Gastrocnemius medialis (tissue), 4 donors: ENCODE data around the gene CHCHD10.

Experiments
- CTCF ChIP-seq, 5 experiments: fragments of 450-650 bp in 3 of 5; fragments of 200-600 bp in 2 of 5; sonication (generic) in 2 of 5; IDR thresholded peaks in 4 of 5; conservative IDR thresholded peaks in 1 of 5; 1 replicate in 4 of 5; 2 replicates in 1 of 5; pipeline ENCODE4 v1.5.1; 2016 to 2019; ENCODE audit warnings: antibody characterized with exemption in 5 of 5, mild to moderate bottlenecking in 3 of 5, moderate library complexity in 3 of 5
- POLR2A ChIP-seq, 2 donors: fragments of 450-650 bp; IDR thresholded peaks; one replicate each; pipeline ENCODE4 v1.6.1; 2017; ENCODE audit warnings: antibody characterized with exemption in 2 of 2, mild to moderate bottlenecking in 2 of 2, moderate library complexity in 2 of 2

DNA sequence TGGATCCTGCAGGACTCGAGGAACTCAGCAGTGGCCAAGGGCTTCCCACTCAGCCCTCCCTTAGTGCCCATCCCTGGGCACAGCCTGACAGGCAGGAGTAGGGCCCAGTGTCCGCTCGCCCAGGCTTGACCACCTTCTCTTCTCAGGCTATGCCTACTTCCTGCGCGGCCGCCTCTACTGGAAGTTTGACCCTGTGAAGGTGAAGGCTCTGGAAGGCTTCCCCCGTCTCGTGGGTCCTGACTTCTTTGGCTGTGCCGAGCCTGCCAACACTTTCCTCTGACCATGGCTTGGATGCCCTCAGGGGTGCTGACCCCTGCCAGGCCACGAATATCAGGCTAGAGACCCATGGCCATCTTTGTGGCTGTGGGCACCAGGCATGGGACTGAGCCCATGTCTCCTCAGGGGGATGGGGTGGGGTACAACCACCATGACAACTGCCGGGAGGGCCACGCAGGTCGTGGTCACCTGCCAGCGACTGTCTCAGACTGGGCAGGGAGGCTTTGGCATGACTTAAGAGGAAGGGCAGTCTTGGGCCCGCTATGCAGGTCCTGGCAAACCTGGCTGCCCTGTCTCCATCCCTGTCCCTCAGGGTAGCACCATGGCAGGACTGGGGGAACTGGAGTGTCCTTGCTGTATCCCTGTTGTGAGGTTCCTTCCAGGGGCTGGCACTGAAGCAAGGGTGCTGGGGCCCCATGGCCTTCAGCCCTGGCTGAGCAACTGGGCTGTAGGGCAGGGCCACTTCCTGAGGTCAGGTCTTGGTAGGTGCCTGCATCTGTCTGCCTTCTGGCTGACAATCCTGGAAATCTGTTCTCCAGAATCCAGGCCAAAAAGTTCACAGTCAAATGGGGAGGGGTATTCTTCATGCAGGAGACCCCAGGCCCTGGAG, 15.7 kb upstream of the CHCHD10 start:
- no peak for TF ChIP-seq POLR2A (IDR thresholded peaks at IDR 0.05)
- TF ChIP-seq CTCF (IDR thresholded peaks at IDR 0.05 in 4 of 5, conservative IDR thresholded peaks at IDR 0.05 in 1 of 5), result no peak
